NCI-H2227 treated with DMSO at 0.1 percent for 48 hours (cell line): ENCODE results near the gene ISY1.
A peak's percentile ranks its signal among the peaks of the same experiment; 100 is the strongest.
"Not testable (repeated sequence)": the region's sequence is repeated elsewhere in the genome, so short reads cannot be mapped to it uniquely, and the experiment has no call there.

Source experiments
- DNase-seq: peaks from one replicate; lab custom pipeline; 2025; lab: John Stamatoyannopoulos, UW

Gene ISY1

DNA sequence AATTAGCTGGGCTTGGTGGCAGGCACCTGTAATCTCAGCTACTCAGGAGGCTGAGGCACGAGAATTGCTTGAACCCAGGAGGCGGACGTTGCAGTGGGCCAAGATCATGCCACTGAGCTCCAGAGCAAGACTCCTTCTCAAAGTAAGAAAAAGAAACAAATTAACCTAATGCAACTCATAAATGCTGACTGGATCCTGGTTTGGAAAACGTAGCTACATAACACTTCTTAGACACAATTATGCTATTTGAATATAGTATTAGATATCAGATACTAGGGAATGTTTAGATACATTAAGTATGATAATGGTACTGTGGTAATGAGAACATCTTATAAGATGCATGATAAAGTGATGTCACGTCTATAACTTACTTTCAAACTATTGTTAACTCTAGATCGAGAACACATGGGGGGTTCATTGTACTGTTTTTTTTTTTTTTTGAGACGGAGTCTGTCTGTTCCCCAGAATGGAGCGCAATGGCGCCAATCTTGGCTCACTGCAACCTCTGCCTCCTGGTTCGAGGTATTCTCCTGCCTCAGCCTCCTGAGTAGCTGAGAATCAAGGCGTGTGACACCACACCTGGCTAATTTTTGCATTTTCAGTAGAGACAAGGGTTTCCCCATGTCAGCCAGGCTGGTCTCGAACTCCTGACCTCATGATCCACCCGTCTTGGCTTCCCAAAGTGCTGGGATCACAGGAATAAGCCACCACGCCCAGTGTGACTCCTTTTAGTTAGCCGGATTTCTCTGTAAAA lies 5.9 kb upstream of the ISY1 start:
- no peak for DNase-seq

DNA sequence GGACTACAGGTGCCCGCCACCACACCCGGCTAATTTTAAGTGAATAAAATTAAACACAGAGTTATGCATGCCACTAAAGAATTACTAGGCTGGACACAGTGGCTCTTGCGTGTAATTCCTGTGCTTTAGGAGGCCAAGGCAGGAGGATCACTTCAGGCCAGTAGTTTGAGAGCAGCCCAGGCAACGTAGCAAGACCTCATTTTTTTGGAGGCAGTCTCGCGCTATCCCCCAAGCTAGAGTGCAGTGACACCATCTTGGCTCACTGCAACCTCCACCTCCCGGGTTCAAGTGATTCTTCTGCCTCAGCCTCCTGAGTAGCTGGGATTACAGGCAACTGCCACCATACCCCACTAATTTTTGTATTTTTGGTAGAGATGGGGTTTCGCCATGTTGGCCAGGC lies 4.7 kb upstream of the ISY1 start:
- DNase-seq, result not testable (repeated sequence)

DNA sequence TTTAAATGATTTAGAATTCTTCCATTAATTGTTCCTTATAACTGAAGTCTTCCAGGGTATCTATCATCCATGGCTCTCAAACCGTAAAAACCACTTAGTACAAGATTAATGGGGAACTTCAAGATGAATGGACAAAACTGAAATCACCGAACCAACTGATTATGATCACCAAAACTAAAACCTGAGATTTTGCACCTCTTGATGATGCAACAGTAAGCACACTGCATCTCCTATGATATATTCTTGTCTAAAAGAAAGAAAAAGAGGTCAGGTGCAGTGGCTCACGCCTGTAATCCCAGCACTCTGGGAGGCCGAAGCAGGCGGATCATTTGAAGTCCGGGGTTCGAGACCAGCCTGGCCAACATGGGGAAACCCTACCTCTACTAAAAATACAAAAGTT lies 3.6 kb upstream of the ISY1 start:
- DNase-seq, result no peak

DNA sequence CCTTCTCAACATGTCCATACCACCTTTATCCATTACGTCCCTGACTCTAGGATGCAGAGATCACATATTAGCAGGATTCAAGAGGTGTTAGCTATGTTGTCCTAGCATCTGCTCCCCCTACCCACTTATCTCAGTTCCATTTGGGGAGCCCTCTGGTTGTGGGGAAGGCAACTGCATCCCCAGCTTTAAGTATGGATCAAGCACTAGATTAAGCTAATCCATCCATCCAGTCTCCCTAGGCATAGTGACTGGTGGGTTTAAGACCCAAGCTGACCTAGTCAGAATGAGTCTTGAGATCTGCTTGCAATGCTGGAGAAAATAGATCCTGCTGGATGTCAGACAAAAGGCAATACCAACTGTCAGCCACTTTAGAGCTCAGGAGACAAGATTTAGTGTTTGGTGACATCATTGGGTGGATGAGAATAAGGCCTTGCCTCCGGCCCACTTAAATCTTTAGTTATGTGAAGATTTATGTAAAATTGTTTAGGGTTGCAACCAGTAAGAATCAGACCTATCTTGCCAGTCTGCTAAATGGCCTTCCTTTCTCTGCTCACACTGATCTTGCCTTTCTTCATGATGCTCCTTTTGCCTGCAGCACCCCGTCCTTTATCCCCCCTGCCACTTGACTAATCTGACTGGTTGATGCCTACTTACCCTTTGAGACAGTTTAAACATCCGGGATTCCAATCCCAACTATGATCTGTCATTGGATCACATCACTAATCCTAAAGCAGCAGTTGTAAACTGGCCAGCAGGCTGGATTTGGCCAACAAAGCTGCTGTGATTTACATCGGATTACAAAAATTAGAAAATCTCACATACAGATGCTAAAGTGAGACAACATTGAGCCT lies 2.1 kb upstream of the ISY1 start:
- no peak for DNase-seq

DNA sequence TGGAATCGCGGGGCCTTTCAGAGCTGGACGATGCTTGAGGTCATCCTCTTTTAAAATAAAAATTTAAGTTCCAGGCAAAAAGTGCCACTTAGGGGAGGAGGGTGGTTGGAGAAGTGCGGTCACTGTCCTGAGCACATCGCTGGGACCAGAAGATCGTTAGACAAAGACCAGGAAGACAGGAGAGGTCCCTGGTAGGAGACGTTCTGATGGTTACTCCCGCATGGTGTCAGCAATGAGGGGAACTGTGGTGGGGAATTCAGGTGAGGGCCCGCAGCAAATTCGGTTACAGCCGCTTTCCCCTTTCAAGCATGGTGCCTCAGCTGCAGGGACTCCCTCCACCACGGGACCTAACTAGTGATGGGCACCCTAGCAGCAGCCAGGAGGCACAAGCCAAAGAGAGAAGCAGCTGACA lies 1.0 kb upstream of the ISY1 start:
- no peak for DNase-seq

DNA sequence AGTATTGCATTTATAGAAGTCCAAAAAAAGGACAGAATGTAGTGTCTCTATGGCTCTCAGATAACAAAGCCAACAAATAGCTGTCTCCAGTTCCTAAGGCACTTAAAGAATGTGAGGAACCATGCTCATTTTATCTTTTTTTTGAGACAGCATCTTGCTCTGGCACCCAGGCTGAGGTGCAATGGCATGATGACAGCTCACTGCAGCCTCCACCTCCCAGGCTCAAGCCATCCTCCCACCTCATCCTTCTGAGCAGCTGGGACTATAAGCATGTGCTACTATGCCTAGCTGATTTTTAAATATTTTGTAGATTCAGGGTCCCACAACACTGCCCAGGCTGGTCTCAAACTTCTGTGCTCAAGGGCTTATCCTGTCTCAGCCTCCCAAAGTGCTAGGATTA lies 16.1 kb downstream of the ISY1 start:
- no peak for DNase-seq

DNA sequence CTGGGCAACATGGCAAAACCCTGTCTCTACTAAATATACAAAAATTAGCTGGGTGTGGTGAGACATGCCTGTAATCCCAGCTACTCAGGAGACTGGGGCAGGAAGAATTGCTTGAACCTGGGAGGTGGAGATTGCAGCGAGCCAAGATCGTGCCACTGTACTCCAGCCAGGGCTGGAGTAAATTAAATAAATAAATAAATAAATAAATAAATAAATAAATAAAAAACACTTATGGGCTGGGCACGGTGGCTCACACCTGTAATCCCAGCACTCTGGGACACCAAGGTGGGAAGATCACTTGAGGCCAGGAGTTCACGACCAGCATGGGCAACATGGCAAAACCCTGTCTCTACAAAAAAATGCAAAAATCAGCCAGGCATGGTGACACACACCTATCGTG lies 19.9 kb downstream of the ISY1 start:
- DNase-seq, result not testable (repeated sequence)

DNA sequence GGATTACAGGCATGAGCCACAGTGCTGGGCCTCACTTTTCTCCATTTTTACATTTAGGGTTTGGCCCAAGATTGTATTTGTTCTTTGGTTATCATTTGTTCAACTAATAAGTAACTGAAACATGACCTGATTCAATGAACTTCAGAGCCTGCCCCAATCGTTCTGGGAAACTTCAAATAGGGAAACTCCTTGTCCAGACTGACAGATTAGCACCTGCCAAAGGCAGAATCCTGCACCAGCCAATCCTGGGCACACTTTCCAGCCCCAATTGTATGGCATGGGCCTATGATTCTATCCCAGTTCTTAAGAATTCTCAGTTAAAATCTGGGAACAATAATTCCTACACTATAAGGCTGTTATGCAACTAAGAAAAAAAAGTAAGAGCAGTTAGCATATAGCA lies 21.0 kb downstream of the ISY1 start:
- no peak for DNase-seq

DNA sequence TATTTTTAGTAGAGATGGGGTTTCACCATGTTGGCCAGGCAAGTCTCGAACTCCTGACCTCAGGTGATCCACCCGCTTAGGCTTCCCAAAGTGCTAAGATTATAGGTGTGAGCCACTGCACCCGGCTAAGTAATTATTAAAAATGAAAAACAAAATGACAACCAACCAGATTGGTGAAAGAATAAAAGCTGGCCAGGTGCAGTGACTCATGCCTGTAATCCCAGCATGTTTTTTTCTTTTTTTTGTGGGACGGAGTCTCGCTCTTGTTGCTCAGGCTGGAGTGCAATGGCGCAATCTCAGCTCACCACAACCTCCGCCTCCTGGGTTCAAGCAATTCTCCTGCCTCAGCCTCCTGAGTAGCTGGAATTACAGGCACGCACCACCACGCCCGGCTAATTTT lies 24.6 kb downstream of the ISY1 start:
- DNase-seq, result not testable (repeated sequence)

DNA sequence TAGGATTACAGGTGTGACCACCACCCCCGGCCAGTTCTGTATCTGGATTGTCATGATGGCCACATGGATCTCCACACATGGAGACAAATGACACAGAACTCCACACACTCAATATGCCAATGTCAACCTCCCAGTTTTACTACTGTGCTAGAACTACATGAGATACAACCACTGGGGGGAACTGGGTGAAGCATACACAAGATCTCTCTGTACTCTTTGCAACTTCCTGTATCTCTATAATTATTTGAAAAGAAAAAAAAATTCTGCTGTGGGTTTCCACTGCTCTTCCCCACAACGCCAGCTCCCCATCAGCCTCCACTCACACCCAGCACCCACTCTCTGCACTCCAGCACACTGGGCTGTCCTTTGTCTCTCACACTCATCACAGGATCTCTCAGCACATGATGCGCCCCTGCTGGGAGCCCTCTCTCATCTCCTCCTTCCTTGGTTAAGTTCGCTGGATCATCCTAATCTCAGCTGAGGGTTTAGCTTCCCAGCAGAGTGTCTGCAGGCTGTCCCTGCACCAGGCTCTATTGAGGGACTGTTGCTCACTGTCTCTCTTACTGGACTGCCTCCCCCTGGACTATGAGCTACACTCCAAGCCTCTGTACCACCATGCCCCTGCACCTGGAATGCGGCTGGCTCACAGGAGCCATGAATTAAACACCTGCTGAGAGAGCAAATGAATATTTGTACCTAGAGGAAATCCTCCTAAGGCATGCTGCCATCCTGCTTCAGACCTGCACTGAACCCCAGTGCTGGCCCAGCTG lies 28.6 kb downstream of the ISY1 start:
- DNase-seq, result no peak

DNA sequence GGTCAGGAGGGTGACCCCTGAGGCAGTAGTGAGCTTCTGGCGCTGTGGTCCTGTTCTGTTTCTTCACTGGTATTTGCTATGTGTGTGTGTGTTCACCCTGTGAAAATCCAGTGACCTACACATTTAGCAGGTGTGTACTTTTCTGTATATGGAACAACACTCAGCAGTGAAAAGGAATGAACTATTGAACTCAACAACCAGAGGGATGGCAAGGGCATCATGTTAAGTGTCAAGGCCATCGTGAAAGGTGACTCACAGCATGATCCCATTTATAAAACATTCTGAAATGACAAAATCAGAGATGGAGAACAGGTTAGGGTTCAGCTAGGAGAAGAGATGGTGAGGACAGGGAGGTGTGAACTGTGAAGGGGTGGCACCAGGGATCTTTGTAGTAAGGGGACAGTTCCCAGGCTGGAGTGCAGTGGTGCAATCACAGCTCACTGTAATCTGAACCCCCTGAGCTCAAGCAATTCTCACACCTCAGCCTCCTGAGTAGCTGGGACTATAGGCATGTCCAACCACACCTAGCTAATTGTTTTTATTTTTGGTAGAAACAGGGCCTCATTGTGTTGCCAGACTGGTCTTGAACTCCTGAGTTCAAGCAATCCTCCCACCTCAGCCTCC lies 29.3 kb downstream of the ISY1 start:
- DNase-seq, result no peak

DNA sequence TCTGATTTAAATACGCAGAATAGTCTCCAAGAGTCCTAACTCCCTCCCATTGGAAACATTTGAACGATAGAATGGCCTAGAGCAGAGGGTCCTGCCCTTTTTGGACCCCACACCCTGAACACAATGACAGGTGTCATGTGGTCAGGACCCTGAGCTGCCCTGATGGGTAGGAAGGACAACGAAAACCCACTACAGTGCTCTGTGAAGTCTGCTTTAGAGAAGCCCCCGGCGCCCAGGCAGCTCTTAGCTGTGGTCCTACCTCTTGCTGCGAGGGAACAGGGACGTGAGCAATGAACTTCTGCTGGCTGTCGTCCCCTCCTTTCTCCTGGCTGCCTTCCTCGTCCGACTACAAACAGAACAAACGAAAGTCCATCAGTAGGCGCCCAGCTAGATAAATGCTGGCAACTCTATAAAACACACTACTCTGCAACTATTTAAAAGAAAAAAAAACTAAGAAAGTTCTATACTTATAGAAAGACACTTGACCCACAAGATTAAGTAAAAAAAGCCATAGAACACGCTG lies 30.5 kb downstream of the ISY1 start:
- no peak for DNase-seq

DNA sequence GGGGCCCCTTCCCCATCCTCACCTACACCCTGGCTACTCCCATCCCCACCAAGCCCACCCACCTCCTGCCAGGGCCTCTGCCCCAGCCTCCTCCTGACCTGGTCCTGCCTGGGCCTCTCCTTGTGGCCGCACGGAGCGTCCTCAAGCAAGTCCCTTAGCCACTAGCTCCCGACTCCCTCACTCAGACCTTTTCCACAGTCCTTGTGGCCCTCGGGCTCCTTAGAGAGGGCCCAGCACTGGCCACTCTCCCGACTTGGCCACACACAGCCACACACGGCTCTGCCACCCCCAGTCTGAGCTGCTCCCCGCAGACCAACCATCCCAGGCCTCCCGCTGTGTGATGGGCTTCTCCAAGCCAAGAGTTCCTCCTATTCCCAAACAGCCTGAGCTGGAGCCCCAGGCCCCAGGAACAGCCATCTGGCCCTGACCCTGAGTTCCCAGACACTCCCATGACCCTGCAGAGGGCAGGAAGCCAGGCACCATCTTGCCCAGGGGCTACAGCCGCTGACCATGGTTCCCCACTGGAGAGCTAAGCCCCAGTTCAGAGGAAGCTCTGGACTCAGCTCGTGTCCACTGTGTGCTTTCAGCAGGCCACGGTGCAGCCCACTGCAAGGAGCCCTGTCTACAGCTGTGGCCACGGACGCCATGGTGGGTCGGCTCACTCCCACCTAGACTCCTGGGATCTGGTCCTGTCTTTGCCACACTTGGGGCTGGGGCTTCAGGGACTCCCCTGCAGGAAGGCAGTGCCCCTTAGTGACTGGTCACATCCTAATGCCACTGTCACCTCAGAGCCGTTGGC lies 32.3 kb downstream of the ISY1 start:
- DNase-seq, result no peak

DNA sequence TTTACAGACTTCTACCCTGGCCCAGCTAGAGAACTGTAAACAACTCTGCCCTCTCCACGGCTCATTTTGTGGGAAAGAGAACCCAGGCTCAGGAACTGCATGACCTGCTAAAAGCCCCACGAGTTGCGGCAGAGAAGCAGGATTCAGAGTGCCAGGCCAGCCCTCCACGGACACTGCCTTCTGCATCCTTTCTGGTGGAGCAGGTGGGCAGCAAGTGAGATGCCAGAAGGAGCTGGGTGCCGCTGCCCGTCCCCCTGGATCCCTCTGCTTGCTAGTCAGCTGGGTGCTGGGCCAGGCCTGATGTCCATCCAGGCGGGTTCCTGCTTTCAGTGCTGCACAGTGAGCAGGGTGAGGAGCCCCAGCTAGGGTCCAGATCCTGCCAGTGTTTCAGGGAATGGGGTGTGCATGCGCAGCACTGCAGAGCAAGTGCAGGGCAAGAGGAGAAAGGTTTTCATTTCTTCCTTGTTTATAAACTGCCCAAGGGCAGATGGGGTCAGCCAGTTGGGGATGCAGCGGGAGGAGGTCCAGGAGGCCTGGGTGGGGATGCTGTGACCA lies 34.1 kb downstream of the ISY1 start:
- no peak for DNase-seq

DNA sequence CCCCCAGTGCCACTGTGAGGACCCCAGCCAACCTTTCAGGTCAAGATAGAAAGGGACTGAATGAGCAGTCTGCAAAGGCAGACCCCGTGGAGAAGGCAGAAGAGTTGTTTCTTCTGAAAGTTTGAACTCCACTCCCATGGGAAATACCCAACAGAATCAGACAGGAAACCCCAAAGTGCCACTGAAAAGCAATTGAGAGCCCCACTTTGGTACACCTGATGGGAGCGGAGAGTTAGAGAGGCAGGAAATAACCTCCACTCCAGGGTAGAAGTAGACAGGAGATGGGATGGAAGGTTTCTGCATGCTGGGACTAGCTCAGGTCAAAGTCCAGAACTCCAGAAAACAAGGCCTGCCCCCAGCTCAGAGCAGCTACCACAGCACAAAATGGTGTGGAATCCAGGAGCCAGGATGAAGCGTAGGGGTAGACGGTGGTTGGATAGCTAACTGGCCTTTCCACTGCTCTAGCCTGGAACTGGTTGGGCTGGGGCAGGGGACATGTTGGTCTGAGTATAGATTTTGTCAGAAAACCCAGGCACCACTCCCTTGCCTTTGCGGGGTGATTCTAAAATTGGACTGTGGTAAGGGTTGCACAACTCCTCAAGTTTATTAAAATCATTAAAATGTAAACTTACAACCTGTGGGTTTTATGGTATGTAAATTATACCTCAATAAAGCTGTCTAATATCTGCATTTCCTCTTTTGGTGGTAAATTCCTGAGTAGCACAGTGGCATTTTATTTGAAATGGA lies 37.4 kb downstream of the ISY1 start:
- DNase-seq, result no peak

DNA sequence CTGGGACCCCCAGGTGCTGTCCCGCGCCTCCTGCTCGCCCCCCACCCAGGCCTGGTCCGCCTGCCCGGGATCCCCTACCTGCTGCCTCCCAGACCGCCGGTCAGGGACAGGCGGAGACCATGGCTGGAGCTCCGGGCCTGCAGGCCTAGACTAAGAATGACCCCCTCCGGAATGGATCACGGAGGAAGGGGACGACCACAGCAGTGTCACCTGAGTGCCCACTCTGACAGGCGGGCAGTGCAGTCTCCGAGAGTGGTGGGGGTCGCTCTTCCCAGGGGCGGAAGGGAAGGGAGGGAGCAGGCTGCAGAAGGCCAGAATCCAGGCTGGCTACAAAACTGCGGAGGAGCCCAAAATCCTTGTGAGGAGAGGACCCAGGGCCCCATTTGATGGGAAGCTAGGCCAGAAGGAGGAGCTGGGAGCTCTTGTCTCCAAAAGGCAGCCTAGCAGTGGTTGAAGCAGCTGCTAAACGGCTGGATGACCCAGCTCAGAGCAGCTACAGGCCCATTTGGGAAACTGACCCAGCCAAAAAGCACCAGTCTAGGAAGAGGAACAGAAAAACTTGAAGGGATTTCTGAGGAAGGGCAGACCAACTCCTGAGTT lies 38.4 kb downstream of the ISY1 start:
- DNase-seq, result no peak

DNA sequence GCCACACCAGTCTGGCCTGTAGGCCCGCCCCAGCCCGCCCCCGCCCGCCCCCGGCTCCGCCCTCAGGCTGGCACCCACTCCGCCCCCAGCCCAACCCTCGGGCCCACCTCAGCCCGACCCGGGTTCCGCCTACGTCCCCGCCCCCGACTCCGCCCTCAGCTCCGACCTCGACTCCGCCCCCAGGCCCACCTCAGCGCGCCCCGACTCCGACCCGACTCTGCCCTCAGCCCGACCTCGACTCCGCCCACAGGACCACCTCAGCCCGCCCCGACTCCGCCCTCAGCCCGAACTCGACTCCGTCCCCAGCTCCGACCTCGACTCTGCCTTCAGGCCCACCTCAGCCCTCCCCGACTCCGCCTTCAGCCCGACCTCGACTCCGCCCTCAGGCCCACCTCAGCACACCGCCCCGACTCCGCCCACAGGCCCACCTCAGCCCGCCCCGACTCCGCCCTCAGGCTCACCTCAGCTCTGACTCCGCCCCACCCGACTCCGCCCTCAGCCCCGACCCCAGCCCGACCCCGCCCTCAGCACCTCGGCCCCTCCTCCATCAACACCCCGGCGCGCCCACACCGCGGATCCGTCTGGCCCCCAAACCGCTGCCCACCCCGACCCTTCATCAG lies 39.0 kb downstream of the ISY1 start, which contains the start of gene RAB43:
Gene RAB43 (minus strand): TSS at position 13 of the 620 bp plus-strand sequence. CDS start 315 bp downstream, outside the sequence.
- DNase-seq, result peak; percentile 87

DNA sequence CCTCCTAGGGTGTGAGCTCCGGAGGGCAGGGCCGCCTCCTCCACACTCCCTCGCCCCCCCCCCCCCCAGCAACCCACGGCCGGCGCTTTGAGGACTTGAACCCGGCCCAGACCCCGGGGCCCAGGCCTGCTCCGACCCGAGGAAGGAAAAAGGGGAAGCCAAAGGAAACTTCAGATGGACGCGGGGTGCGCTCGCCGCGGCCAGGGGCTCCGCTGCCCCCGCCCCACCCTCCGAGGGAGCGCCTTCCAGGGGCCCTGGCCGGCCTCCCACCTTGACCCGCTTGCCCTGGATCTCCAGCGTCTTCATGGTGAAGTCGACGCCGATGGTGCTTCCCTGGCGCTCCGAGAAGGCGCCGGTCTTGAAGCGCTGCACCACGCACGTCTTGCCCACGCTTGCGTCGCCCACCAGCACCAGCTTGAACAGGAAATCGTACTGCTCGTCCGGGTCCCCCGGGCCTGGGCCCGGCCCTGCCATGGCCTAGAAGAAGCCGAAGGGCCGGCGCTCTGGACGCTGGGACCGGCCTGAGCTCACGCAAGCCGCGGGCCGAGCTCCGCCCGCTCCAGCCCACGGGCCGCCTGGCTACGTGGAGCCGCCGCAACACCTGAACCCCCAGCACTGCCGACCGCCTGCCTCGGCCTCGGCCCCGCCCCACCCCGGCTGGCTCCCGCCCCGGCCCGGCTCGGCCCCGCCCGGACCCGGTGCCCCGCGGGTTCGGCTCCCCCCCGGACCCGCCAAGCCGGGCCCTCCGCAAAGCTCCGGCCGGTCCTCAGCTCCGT lies 39.7 kb downstream of the ISY1 start:
- no peak for DNase-seq
